GM23338 (cell line): ENCODE results near the gene ZNF804A. TPM values are rescaled to one million over a fixed set of nuclear protein-coding genes. Genes with fewer than 3 reads are reported as not detected.

Experiments used
- ATAC-seq: fragments of 200-7000 bp; cut with Tn5 transposase; 3 replicates; pipeline ENCODE4 v1.9.1; 2020
- DNase-seq: peaks from one replicate; pipeline ENCODE4 v3.0.0-alpha.2; 2015; ENCODE audit warnings: low spot score
- H2AFZ ChIP-seq: fragments of 200-600 bp; sonication (generic); 2 replicates; pipeline ENCODE4 v1.8.0; 2016; ENCODE audit warnings: antibody characterized with exemption, mild to moderate bottlenecking, moderate library complexity
- H3F3A ChIP-seq: fragments of 200-600 bp; sonication (generic); replicated peaks from 2 replicates; pipeline ENCODE4 v1.8.0; 2017; ENCODE audit warnings: antibody characterized with exemption, mixed run types, low read depth
- H3K27ac ChIP-seq: fragments of 200-600 bp; sonication (generic); 2 replicates; pipeline ENCODE4 v1.6.1; 2016; ENCODE audit warnings: low read depth
- H3K27me3 ChIP-seq: fragments of 200-600 bp; sonication (generic); 2 replicates; pipeline ENCODE4 v1.8.0; 2016; ENCODE audit warnings: mild to moderate bottlenecking, mixed run types, moderate library complexity; ENCODE audit not compliant: insufficient read depth
- H3K36me3 ChIP-seq: fragments of 200-600 bp; sonication (generic); 2 replicates; pipeline ENCODE4 v1.8.0; 2016; ENCODE audit warnings: mild to moderate bottlenecking; ENCODE audit not compliant: insufficient read depth
- H3K4me1 ChIP-seq: fragments of 200-600 bp; sonication (generic); 2 replicates; pipeline ENCODE4 v1.8.0; 2016; ENCODE audit warnings: mild to moderate bottlenecking, moderate library complexity; ENCODE audit not compliant: insufficient read depth
- H3K4me2 ChIP-seq: fragments of 200-600 bp; sonication (generic); 2 replicates; pipeline ENCODE4 v1.7.1; 2017; ENCODE audit warnings: mixed run types
- H3K4me3 ChIP-seq: fragments of 200-600 bp; sonication (generic); 2 replicates; pipeline ENCODE4 v1.6.1; 2016; ENCODE audit warnings: mixed run types
- H3K79me2 ChIP-seq: fragments of 200-600 bp; sonication (generic); replicated peaks from 2 replicates; pipeline ENCODE4 v1.8.0; 2017; ENCODE audit warnings: mild to moderate bottlenecking; ENCODE audit not compliant: insufficient read depth
- H3K9me2 ChIP-seq: fragments of 200-600 bp; sonication (generic); 2 replicates; pipeline ENCODE4 v1.8.0; 2017; ENCODE audit not compliant: insufficient read depth
- H4K20me1 ChIP-seq: fragments of 200-600 bp; sonication (generic); replicated peaks from 2 replicates; pipeline ENCODE4 v1.8.0; 2017; ENCODE audit warnings: mild to moderate bottlenecking; ENCODE audit not compliant: insufficient read depth
- H3K27ac Mint-ChIP-seq: 2 replicates; pipeline ENCODE4 v1.8.0; 2020; ENCODE audit warnings: inconsistent platforms, mild to moderate bottlenecking, moderate library complexity, mixed read lengths
- H3K27me3 Mint-ChIP-seq: 3 replicates; pipeline ENCODE4 v1.8.0; 2022; ENCODE audit warnings: low read depth, mild to moderate bottlenecking, moderate library complexity, mixed read lengths, inconsistent platforms; ENCODE audit not compliant: insufficient read depth, poor library complexity
- H3K36me3 Mint-ChIP-seq: 3 replicates; pipeline ENCODE4 v1.8.0; 2021; ENCODE audit warnings: low read depth, mild to moderate bottlenecking, inconsistent platforms, moderate library complexity, mixed read lengths
- H3K4me1 Mint-ChIP-seq: 3 replicates; pipeline ENCODE4 v1.8.0; 2020; ENCODE audit warnings: mild to moderate bottlenecking, inconsistent platforms, mixed read lengths
- H3K4me3 Mint-ChIP-seq: 3 replicates; pipeline ENCODE4 v1.8.0; 2021; ENCODE audit warnings: moderate library complexity, mild to moderate bottlenecking, inconsistent platforms, mixed read lengths
- H3K9me3 Mint-ChIP-seq: 3 replicates; pipeline ENCODE4 v1.8.0; 2020; ENCODE audit warnings: moderate library complexity, mild to moderate bottlenecking, inconsistent platforms, mixed read lengths
- CREB1 ChIP-seq: fragments of 250-450 bp; sonication (Bioruptor Pico); IDR thresholded peaks from 2 replicates; pipeline ENCODE4 v1.5.0; 2020; ENCODE audit warnings: low read depth, mild to moderate bottlenecking, moderate library complexity
- ETS1 ChIP-seq: IDR thresholded peaks from 2 replicates; pipeline ENCODE4 v1.6.1; 2016; ENCODE audit warnings: antibody characterized with exemption
- EZH2 ChIP-seq: fragments of 200-600 bp; sonication (generic); IDR thresholded peaks from one replicate; pipeline ENCODE4 v1.8.0; 2017; ENCODE audit warnings: antibody characterized with exemption, mild to moderate bottlenecking, low read depth; ENCODE audit not compliant: unreplicated experiment
- EZH2phosphoT487 ChIP-seq: fragments of 200-600 bp; sonication (generic); IDR thresholded peaks from one replicate; pipeline ENCODE4 v1.8.1; 2018; ENCODE audit warnings: antibody characterized with exemption; ENCODE audit not compliant: unreplicated experiment
- JUNB ChIP-seq: IDR thresholded peaks from one replicate; pipeline ENCODE4 v1.6.1; 2016; ENCODE audit warnings: antibody characterized with exemption; ENCODE audit not compliant: unreplicated experiment
- NANOG ChIP-seq: IDR thresholded peaks from 2 replicates; pipeline ENCODE4 v1.6.1; 2016; ENCODE audit warnings: antibody characterized with exemption, borderline replicate concordance
- REST ChIP-seq: IDR thresholded peaks from one replicate; pipeline ENCODE4 v1.6.1; 2018; ENCODE audit warnings: antibody characterized with exemption; ENCODE audit not compliant: unreplicated experiment
- STAT1 ChIP-seq: IDR thresholded peaks from one replicate; pipeline ENCODE4 v1.6.1; 2016; ENCODE audit warnings: antibody characterized with exemption; ENCODE audit not compliant: unreplicated experiment
- ZNF114 ChIP-seq: fragments of 250-450 bp; sonication (Bioruptor Pico); IDR thresholded peaks from 2 replicates; pipeline ENCODE4 v1.5.0; 2020; ENCODE audit warnings: mild to moderate bottlenecking, moderate library complexity
- ZNF331 ChIP-seq: fragments of 250-450 bp; sonication (Bioruptor Pico); IDR thresholded peaks from 2 replicates; pipeline ENCODE4 v1.5.0; 2020; ENCODE audit warnings: low read depth, mild to moderate bottlenecking, moderate library complexity
- ZNF462 ChIP-seq: fragments of 250-450 bp; sonication (Bioruptor Pico); IDR thresholded peaks from 2 replicates; pipeline ENCODE4 v1.5.0; 2020; ENCODE audit warnings: mild to moderate bottlenecking, moderate library complexity
- polyA plus RNA-seq: library from polyadenylated mRNA; unstranded; fragments of >200 nt; fragmentation: Nextera tagmentation; extraction: Ambion mirVana; gene quantifications from 2 replicates; pipeline ENCODE4 v1.2.1, GENCODE V29; 2016
- total RNA-seq: library from RNA; depleted of rRNA; stranded (reverse); fragments of >200 nt; shearing (Covaris generic); gene quantifications from 2 replicates; pipeline ENCODE4 v1.2.3, GENCODE V29; 2014
- TF ChIP-seq, protein P1 (sequence below), 2 experiments: fragments of 200-600 bp in 1 of 2; sonication (generic) in 1 of 2; conservative IDR thresholded peaks; 2 replicates each; pipeline versions ENCODE4 v1.5.1 to v1.6.1; 2016 to 2017; ENCODE audit warnings: antibody characterized with exemption in 2 of 2, low read depth in 2 of 2, mild to moderate bottlenecking in 2 of 2, moderate library complexity in 1 of 2

ZNF804A gene
- total and polyA plus RNA-seq, 2 experiments from 2014 or later, result not detected

DNA sequence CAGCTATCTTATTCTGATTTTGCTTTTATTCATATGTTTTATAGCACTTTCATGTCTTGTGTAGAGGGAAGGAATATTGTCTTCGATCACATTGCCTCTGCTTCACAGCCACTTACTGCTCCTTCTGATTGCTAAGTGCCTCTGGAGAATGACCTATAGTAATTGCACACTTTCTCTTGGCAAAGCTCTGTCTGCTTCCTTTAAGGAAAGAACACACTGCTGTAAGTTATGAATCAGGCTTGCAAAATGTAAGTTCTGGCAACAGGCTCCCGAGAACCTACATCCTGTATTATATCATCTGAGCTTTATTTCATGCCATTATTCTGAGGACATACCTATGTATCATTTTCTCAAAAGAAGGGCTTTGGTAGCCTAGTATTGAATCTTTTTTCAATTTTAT, 170.7 kb downstream of the ZNF804A start:
- TF ChIP-seq REST (no peak), ZNF462 (CRISPR knock-in tag) (no peak), ZNF331 (CRISPR knock-in tag) (no peak), JUNB (no peak), ZNF114 (CRISPR knock-in tag) (no peak), ETS1 (no peak), NANOG (no peak), EZH2 (no peak), EZH2phosphoT487 (no peak), CREB1 (CRISPR knock-in tag) (no peak), STAT1 (no peak)
- TF ChIP-seq, protein P1, sequence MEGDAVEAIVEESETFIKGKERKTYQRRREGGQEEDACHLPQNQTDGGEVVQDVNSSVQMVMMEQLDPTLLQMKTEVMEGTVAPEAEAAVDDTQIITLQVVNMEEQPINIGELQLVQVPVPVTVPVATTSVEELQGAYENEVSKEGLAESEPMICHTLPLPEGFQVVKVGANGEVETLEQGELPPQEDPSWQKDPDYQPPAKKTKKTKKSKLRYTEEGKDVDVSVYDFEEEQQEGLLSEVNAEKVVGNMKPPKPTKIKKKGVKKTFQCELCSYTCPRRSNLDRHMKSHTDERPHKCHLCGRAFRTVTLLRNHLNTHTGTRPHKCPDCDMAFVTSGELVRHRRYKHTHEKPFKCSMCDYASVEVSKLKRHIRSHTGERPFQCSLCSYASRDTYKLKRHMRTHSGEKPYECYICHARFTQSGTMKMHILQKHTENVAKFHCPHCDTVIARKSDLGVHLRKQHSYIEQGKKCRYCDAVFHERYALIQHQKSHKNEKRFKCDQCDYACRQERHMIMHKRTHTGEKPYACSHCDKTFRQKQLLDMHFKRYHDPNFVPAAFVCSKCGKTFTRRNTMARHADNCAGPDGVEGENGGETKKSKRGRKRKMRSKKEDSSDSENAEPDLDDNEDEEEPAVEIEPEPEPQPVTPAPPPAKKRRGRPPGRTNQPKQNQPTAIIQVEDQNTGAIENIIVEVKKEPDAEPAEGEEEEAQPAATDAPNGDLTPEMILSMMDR (conservative IDR thresholded peaks at IDR 0.05; ENCODE audit: low read depth in 2 of 2), result no peak

More for the DNA sequence above, 170.7 kb downstream of the ZNF804A start:
- Mint-ChIP-seq H3K4me1 (peaks cover 4% of the 10 kb centered on the region; the same call in 2 of the 3 replicates), H3K27ac (no peak overlapping the region), H3K36me3 (no peaks in the 10 kb centered on the region; the same call in 2 of the 3 replicates), H3K9me3 (no peaks in the 10 kb centered on the region), H3K4me3 (no peak overlapping the region), H3K27me3 (no peaks in the 10 kb centered on the region)
- Histone ChIP-seq H3K27me3 (no peaks in the 10 kb centered on the region), H3K36me3 (no peaks in the 10 kb centered on the region), H3F3A (no peaks in the 10 kb centered on the region), H2AFZ (no peak overlapping the region), H3K9me2 (no peaks in the 10 kb centered on the region), H3K4me1 (0 out of 2 replicates have a peak, but pooled peaks cover 5% of the 10 kb centered on the region), H3K4me2 (no peak overlapping the region), H3K79me2 (no peaks in the 10 kb centered on the region), H4K20me1 (no peaks in the 10 kb centered on the region), H3K27ac (no peak overlapping the region), H3K4me3 (no peak overlapping the region)
- ATAC-seq (no peak), DNase-seq (no peak)
